ENCODE data around the gene CCDC15. TPM values are rescaled to one million over a fixed set of nuclear protein-coding genes. Genes with fewer than 3 reads are reported as not detected.
A peak's percentile ranks its signal among the peaks of the same experiment; 100 is the strongest.

Gene CCDC15
- total and polyA plus RNA-seq, 2 donors = 1.7 to 7.0 TPM

DNA sequence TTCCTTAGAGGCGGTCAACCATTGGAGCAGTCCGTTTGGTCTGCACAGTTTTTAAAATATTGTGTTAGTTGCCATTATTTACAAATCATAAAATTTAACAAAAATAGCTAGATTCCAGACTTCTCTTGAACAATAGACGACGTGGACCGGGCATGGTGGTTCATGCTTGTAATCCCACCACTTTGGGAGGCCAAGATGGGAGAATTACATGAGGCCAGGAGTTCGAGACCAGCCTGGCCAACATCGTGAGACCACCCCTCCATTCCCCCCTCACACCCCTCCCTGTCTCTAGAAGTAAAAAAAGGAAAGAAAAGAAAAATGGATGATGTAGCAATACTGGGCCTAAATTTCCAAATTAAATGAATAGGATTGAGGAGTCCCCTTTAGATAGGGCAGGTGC lies 110.1 kb downstream of the CCDC15 start:
- DNase-seq (ENCODE audit: low read depth in 6 of 9, low spot score in 9 of 9) = no peak
- Histone ChIP-seq H3K27ac (ENCODE audit: low read depth in 1 of 2, low read length in 1 of 2) (no peak overlapping the region), H3K36me3 (ENCODE audit: control insufficient read depth in 2 of 2, insufficient read depth in 2 of 2, low read length in 1 of 2) (no peaks in the 10 kb centered on the region), H3K27me3 (ENCODE audit: control insufficient read depth in 2 of 2, insufficient read depth in 1 of 2, low read length in 1 of 2) (peaks cover 18 to 47% of the 10 kb centered on the region in 2 donors), H3K9me3 (ENCODE audit: control insufficient read depth in 2 of 2, insufficient read depth in 1 of 2, low read length in 1 of 2) (peaks cover 0 to 4% of the 10 kb centered on the region in 2 donors), H3K4me1 (ENCODE audit: control insufficient read depth in 2 of 2, insufficient read depth in 2 of 2, low read length in 2 of 2) (peaks cover 3 to 4% of the 10 kb centered on the region in 2 donors), H3K4me3 (ENCODE audit: low read length in 2 of 2) (no peak overlapping the region)
- 90% methylated on average over 7 of the region's 7 CpGs for WGBS

GRCh38 chr11:125068368-125068767 lies 114.4 kb downstream of the CCDC15 start:
- DNase-seq (ENCODE audit: low read depth in 6 of 9, low spot score in 9 of 9) = no peak
- H3K9me3 ChIP-seq (ENCODE audit: control insufficient read depth in 2 of 2, insufficient read depth in 1 of 2, low read length in 1 of 2) = no peaks in the 10 kb centered on the region
- H3K27ac ChIP-seq (ENCODE audit: low read depth in 1 of 2, low read length in 1 of 2) = no peak overlapping the region
- H3K4me3 ChIP-seq (ENCODE audit: low read length in 2 of 2) = no peak overlapping the region
- H3K4me1 ChIP-seq (ENCODE audit: control insufficient read depth in 2 of 2, insufficient read depth in 2 of 2, low read length in 2 of 2) = peaks cover 2 to 9% of the 10 kb centered on the region in 2 donors
- no peaks in the 10 kb centered on the region for H3K36me3 ChIP-seq (ENCODE audit: control insufficient read depth in 2 of 2, insufficient read depth in 2 of 2, low read length in 1 of 2)
- peaks cover 6 to 21% of the 10 kb centered on the region in 2 donors for H3K27me3 ChIP-seq (ENCODE audit: control insufficient read depth in 2 of 2, insufficient read depth in 1 of 2, low read length in 1 of 2)
- WGBS = 96% methylated on average over 4 of the region's 4 CpGs

DNA sequence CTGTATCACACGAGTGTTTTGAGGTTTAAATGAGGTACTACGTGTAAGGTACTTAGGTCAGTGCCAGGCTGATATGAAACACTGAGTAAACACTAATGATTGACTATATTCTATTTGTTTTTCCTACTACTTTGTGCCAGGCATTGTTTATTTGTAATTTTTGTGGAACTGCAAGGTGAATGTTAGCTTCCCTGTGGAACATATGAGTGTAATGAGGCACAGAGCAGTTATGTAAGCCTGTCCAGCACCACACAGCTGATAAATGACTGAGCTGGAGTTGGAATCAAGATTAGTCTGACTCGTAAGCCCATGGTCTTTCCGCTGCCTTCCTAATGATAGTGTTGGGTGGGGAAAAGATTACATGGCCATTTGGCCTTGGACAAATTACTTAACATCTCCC lies 115.0 kb downstream of the CCDC15 start:
- Histone ChIP-seq H3K9me3 (ENCODE audit: control insufficient read depth in 2 of 2, insufficient read depth in 1 of 2, low read length in 1 of 2) (no peaks in the 10 kb centered on the region), H3K4me1 (ENCODE audit: control insufficient read depth in 2 of 2, insufficient read depth in 2 of 2, low read length in 2 of 2) (peaks cover 0 to 6% of the 10 kb centered on the region in 2 donors), H3K36me3 (ENCODE audit: control insufficient read depth in 2 of 2, insufficient read depth in 2 of 2, low read length in 1 of 2) (no peaks in the 10 kb centered on the region), H3K27me3 (ENCODE audit: control insufficient read depth in 2 of 2, insufficient read depth in 1 of 2, low read length in 1 of 2) (peaks cover 0 to 14% of the 10 kb centered on the region in 2 donors), H3K27ac (ENCODE audit: low read depth in 1 of 2, low read length in 1 of 2) (no peak overlapping the region), H3K4me3 (ENCODE audit: low read length in 2 of 2) (no peak overlapping the region)
- WGBS = 96% methylated on average over 4 of the region's 4 CpGs
- no peak for DNase-seq (ENCODE audit: low read depth in 6 of 9, low spot score in 9 of 9)

DNA sequence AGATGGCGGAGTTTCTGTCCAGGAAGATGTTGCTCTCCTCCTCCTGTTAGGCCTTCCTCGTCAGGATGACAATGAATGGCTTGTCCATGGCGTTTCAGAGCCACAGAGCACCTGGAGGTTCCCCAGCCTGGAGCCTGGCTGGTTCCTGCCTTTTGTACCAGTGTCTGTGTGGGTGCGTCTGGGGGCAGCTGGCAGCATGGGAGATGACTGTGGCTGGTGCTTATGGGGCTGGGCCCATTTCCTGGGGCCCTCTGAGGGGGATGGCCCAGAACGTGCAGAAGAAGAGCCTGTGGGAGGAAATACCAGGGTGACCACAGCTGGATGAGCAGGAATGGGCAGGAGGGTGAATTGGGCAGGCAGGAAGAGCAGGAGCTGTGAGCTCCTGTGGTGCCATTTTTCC lies 115.8 kb downstream of the CCDC15 start:
- WGBS = 60% methylated on average over 5 of the region's 5 CpGs
- H3K9me3 ChIP-seq (ENCODE audit: control insufficient read depth in 2 of 2, insufficient read depth in 1 of 2, low read length in 1 of 2) = no peaks in the 10 kb centered on the region
- no peak overlapping the region for H3K4me3 ChIP-seq (ENCODE audit: low read length in 2 of 2)
- no peak overlapping the region for H3K27ac ChIP-seq (ENCODE audit: low read depth in 1 of 2, low read length in 1 of 2)
- H3K4me1 ChIP-seq (ENCODE audit: control insufficient read depth in 2 of 2, insufficient read depth in 2 of 2, low read length in 2 of 2) = peaks cover 0 to 8% of the 10 kb centered on the region in 2 donors
- no peak for DNase-seq (ENCODE audit: low read depth in 6 of 9, low spot score in 9 of 9)
- peaks cover 0 to 7% of the 10 kb centered on the region in 2 donors for H3K27me3 ChIP-seq (ENCODE audit: control insufficient read depth in 2 of 2, insufficient read depth in 1 of 2, low read length in 1 of 2)
- no peaks in the 10 kb centered on the region for H3K36me3 ChIP-seq (ENCODE audit: control insufficient read depth in 2 of 2, insufficient read depth in 2 of 2, low read length in 1 of 2)

- WGBS = 50% methylated on average over 7 of the region's 7 CpGs
- Histone ChIP-seq H3K27me3 (ENCODE audit: control insufficient read depth in 2 of 2, insufficient read depth in 1 of 2, low read length in 1 of 2) (peaks cover 0 to 4% of the 10 kb centered on the region in 2 donors), H3K36me3 (ENCODE audit: control insufficient read depth in 2 of 2, insufficient read depth in 2 of 2, low read length in 1 of 2) (no peaks in the 10 kb centered on the region), H3K27ac (ENCODE audit: low read depth in 1 of 2, low read length in 1 of 2) (no peak overlapping the region), H3K4me1 (ENCODE audit: control insufficient read depth in 2 of 2, insufficient read depth in 2 of 2, low read length in 2 of 2) (peaks cover 0 to 9% of the 10 kb centered on the region in 2 donors), H3K4me3 (ENCODE audit: low read length in 2 of 2) (no peak overlapping the region), H3K9me3 (ENCODE audit: control insufficient read depth in 2 of 2, insufficient read depth in 1 of 2, low read length in 1 of 2) (no peaks in the 10 kb centered on the region)
- peak in 1 of 9 donors; percentile 15 for DNase-seq (ENCODE audit: low read depth in 6 of 9, low spot score in 9 of 9)
Observed at GRCh38 chr11:125070699-125071254, 116.8 kb downstream of the CCDC15 start.

DNA sequence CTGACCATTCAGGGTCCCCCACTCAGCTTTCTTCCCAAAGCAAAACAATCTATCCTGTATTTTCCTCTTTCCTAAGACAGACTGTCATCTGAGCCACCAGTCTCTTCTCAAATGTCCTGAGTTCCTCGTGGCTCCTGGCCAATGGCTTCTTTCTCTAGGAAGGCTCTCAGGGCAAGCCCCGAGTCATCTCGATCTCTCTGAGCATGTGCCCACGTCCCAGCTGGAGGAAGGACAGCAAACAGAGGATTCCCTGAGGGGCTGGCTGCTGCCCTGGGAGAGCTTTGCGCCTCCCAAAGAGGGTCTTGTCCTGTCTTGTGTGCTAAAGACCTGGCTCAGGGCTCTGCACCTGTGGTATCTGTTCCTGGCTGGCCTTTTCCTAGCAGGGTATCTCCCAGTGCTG lies 117.4 kb downstream of the CCDC15 start:
- 84% methylated on average over 5 of the region's 5 CpGs for WGBS
- no peak overlapping the region for H3K27ac ChIP-seq (ENCODE audit: low read depth in 1 of 2, low read length in 1 of 2)
- DNase-seq (ENCODE audit: low read depth in 6 of 9, low spot score in 9 of 9) = no peak
- H3K4me1 ChIP-seq (ENCODE audit: control insufficient read depth in 2 of 2, insufficient read depth in 2 of 2, low read length in 2 of 2) = peaks cover 0 to 9% of the 10 kb centered on the region in 2 donors
- no peaks in the 10 kb centered on the region for H3K27me3 ChIP-seq (ENCODE audit: control insufficient read depth in 2 of 2, insufficient read depth in 1 of 2, low read length in 1 of 2)
- H3K9me3 ChIP-seq (ENCODE audit: control insufficient read depth in 2 of 2, insufficient read depth in 1 of 2, low read length in 1 of 2) = no peaks in the 10 kb centered on the region
- H3K36me3 ChIP-seq (ENCODE audit: control insufficient read depth in 2 of 2, insufficient read depth in 2 of 2, low read length in 1 of 2) = no peaks in the 10 kb centered on the region
- no peak overlapping the region for H3K4me3 ChIP-seq (ENCODE audit: low read length in 2 of 2)

DNA sequence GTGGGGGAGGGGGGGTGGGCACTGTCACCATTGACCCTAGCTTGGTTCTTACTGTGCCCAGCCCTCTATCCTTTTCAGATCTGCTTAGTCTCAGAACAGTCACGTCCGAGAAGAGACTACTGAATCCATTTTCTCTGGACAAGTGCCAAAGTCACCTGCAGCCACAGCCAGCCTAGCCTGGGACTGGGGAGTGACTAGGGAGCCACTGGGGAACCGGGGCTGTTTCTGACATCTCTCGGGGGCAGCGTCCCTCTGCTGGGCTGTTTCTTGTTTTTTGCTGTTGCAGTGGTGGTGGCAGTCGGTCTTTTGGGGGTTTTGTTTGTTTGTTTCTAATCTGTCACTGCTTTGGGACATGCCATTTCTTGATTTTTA lies 117.8 kb downstream of the CCDC15 start:
- no peak overlapping the region for H3K4me3 ChIP-seq (ENCODE audit: low read length in 2 of 2)
- WGBS = 91% methylated on average over 6 of the region's 6 CpGs
- H3K36me3 ChIP-seq (ENCODE audit: control insufficient read depth in 2 of 2, insufficient read depth in 2 of 2, low read length in 1 of 2) = no peaks in the 10 kb centered on the region
- H3K27me3 ChIP-seq (ENCODE audit: control insufficient read depth in 2 of 2, insufficient read depth in 1 of 2, low read length in 1 of 2) = no peaks in the 10 kb centered on the region
- no peak for DNase-seq (ENCODE audit: low read depth in 6 of 9, low spot score in 9 of 9)
- H3K4me1 ChIP-seq (ENCODE audit: control insufficient read depth in 2 of 2, insufficient read depth in 2 of 2, low read length in 2 of 2) = peaks cover 0 to 9% of the 10 kb centered on the region in 2 donors
- H3K27ac ChIP-seq (ENCODE audit: low read depth in 1 of 2, low read length in 1 of 2) = no peak overlapping the region
- H3K9me3 ChIP-seq (ENCODE audit: control insufficient read depth in 2 of 2, insufficient read depth in 1 of 2, low read length in 1 of 2) = no peaks in the 10 kb centered on the region

DNA sequence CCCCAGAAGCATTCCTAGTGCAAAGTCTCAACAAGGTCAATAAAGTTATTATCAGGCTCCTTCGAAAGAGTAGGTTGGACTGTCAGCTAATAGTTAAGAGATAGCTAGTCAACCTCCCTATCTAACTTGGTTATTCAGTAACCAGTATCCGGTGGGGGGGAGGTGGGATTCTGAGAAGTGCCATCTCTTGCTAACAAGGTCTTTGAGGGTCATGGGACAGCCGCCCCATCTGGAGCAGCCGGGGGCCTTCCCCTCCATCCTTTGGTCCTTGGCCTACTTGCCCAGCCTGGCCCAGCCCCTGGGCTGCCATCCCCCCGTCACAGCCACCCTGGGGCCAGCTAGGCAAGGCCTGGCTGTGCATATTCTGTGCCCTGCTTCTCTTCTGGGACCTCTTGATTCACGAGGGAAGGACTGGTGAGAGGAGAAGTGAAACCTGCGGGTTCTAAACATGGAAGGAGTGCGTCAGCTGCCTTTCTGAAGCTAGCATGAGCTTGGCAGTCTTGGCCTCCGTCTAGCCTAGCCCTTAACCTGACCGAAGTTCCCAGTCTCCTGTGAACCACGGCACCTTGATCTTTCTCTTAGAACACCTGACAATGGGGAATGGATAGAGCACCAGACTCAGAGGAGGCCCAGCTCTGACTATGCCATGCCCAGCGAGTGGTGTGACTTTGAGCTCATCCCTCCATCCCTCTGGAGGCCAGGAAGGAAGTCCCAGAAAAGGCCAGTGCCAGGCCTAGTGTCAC lies 118.4 kb downstream of the CCDC15 start:
- 90% methylated on average over 12 of the region's 12 CpGs for whole genome bisulfite sequencing
- no peak overlapping the region for H3K4me3 ChIP-seq (ENCODE audit: low read length in 2 of 2)
- H3K36me3 ChIP-seq (ENCODE audit: control insufficient read depth in 2 of 2, insufficient read depth in 2 of 2, low read length in 1 of 2) = no peaks in the 10 kb centered on the region
- H3K9me3 ChIP-seq (ENCODE audit: control insufficient read depth in 2 of 2, insufficient read depth in 1 of 2, low read length in 1 of 2) = no peaks in the 10 kb centered on the region
- H3K4me1 ChIP-seq (ENCODE audit: control insufficient read depth in 2 of 2, insufficient read depth in 2 of 2, low read length in 2 of 2) = peaks cover 0 to 9% of the 10 kb centered on the region in 2 donors
- no peaks in the 10 kb centered on the region for H3K27me3 ChIP-seq (ENCODE audit: control insufficient read depth in 2 of 2, insufficient read depth in 1 of 2, low read length in 1 of 2)
- DNase-seq (ENCODE audit: low read depth in 6 of 9, low spot score in 9 of 9) = no peak
- H3K27ac ChIP-seq (ENCODE audit: low read depth in 1 of 2, low read length in 1 of 2) = no peak overlapping the region

- Histone ChIP-seq H3K27ac (ENCODE audit: low read depth in 1 of 2, low read length in 1 of 2) (no peak overlapping the region), H3K4me1 (ENCODE audit: control insufficient read depth in 2 of 2, insufficient read depth in 2 of 2, low read length in 2 of 2) (peaks cover 0 to 9% of the 10 kb centered on the region in 2 donors), H3K27me3 (ENCODE audit: control insufficient read depth in 2 of 2, insufficient read depth in 1 of 2, low read length in 1 of 2) (no peaks in the 10 kb centered on the region), H3K9me3 (ENCODE audit: control insufficient read depth in 2 of 2, insufficient read depth in 1 of 2, low read length in 1 of 2) (no peaks in the 10 kb centered on the region), H3K4me3 (ENCODE audit: low read length in 2 of 2) (no peak overlapping the region), H3K36me3 (ENCODE audit: control insufficient read depth in 2 of 2, insufficient read depth in 2 of 2, low read length in 1 of 2) (no peaks in the 10 kb centered on the region)
- DNase-seq (ENCODE audit: low read depth in 6 of 9, low spot score in 9 of 9) = no peak
- 95% methylated on average over 12 of the region's 12 CpGs for WGBS
Observed at GRCh38 chr11:125072961-125073590, 119.1 kb downstream of the CCDC15 start.
